Suprapubic skin (tissue), 4 donors: ENCODE measurements around the gene CNTN1.

Experiments
- CTCF ChIP-seq, 2 donors: fragments of 200-600 bp in 1 of 2; fragments of 450-650 bp in 1 of 2; sonication (generic) in 1 of 2; IDR thresholded peaks; one replicate each; pipeline ENCODE4 v1.5.1; 2016 to 2019; ENCODE audit warnings: antibody characterized with exemption in 2 of 2, mild to moderate bottlenecking in 1 of 2, moderate library complexity in 1 of 2
- EP300 ChIP-seq: sonication (generic); formaldehyde crosslinking; IDR thresholded peaks from one replicate; pipeline ENCODE4 v1.6.1; 2017; ENCODE audit warnings: antibody characterized with exemption
- POLR2A ChIP-seq, 2 donors: fragments of 450-650 bp; IDR thresholded peaks; one replicate each; pipeline ENCODE4 v1.6.1; 2017; ENCODE audit warnings: antibody characterized with exemption in 2 of 2, mild to moderate bottlenecking in 2 of 2, moderate library complexity in 2 of 2
- POLR2AphosphoS5 ChIP-seq, 3 donors: sonication (generic); formaldehyde crosslinking; IDR thresholded peaks; one replicate each; pipeline ENCODE4 v1.6.1; 2017; ENCODE audit warnings: antibody characterized with exemption in 3 of 3

GRCh38 chr12:40718878-40719372 lies 26.7 kb downstream of the CNTN1 start:
- TF ChIP-seq CTCF (IDR thresholded peaks at IDR 0.05) (no peak), POLR2A (IDR thresholded peaks at IDR 0.05) (no peak), EP300 (no peak), POLR2AphosphoS5 (IDR thresholded peaks at IDR 0.05) (no peak)
